ENCODE data around the gene PRKG1. TPM values are rescaled to one million over a fixed set of nuclear protein-coding genes. Genes with fewer than 3 reads are reported as not detected.

PRKG1 gene
- total RNA-seq, 4 donors from 2014 or later = 24.5 to 46.1 (median 37.1) TPM

GRCh38 chr10:51072921-51073434, 1.3 kb upstream of the PRKG1 start:
- peak overlapping the region; percentile 63 to 74 (median 70) for H3K4me3 ChIP-seq
- intact Hi-C loops (cut with DNase I) = loop anchor here (5.0 to 10.0 kb wide), 3 partner anchors 81 to 889 kb away; no protein-coding TSS in a partner anchor
- peak overlapping the region; percentile 86 to 93 (median 92) for H3K27ac ChIP-seq (replicated peaks in 1 of 4)
- DNase-seq (ENCODE audit: extremely low spot score) = no peak
- TF ChIP-seq EP300 (IDR thresholded peaks at IDR 0.05) (no peak), CTCF (IDR thresholded peaks at IDR 0.05) (no peak), POLR2A (IDR thresholded peaks at IDR 0.05; ENCODE audit: low read depth) (no peak), POLR2AphosphoS5 (IDR thresholded peaks at IDR 0.05) (no peak)
- 46% methylated on average over 5 of the region's 5 CpGs for WGBS
- no peaks in the 10 kb centered on the region for H3K9me3 ChIP-seq
- no peaks in the 10 kb centered on the region for H3K27me3 ChIP-seq
- H3K36me3 ChIP-seq = no peaks in the 10 kb centered on the region
- peaks cover 4 to 37% (median 31%) of the 10 kb centered on the region in 4 donors for H3K4me1 ChIP-seq

- no peak for DNase-seq (ENCODE audit: extremely low spot score)
These were observed 642 bp upstream of the PRKG1 start for GRCh38 chr10:51073453-51074237.

GRCh38 chr10:51075043-51075872, 971 bp downstream of the PRKG1 start:
- intact Hi-C loops (cut with DNase I) = loop anchor here (10.0 kb wide), 1 partner anchor 160 kb away; no protein-coding TSS in a partner anchor
- Histone ChIP-seq H3K9me3 (no peaks in the 10 kb centered on the region), H3K36me3 (no peaks in the 10 kb centered on the region), H3K27ac (replicated peaks in 1 of 4) (peak overlapping the region; percentile 86 to 93 (median 92)), H3K4me3 (peak overlapping the region; percentile 63 to 74 (median 70)), H3K4me1 (peaks cover 19 to 55% (median 50%) of the 10 kb centered on the region in 4 donors), H3K27me3 (no peaks in the 10 kb centered on the region)
- TF ChIP-seq POLR2A (IDR thresholded peaks at IDR 0.05; ENCODE audit: low read depth) (no peak), CTCF (IDR thresholded peaks at IDR 0.05) (no peak), EP300 (IDR thresholded peaks at IDR 0.05) (no peak), POLR2AphosphoS5 (IDR thresholded peaks at IDR 0.05) (no peak)
- 8% methylated on average over 18 of the region's 18 CpGs for WGBS
- DNase-seq (ENCODE audit: extremely low spot score) = no peak

More at GRCh38 chr10:51073453-51074237, 642 bp upstream of the PRKG1 start:
- WGBS = 2% methylated on average over 26 of the region's 50 CpGs
- H3K27ac ChIP-seq (replicated peaks in 1 of 4) = peak overlapping the region; percentile 86 to 93 (median 92)
- H3K27me3 ChIP-seq = no peaks in the 10 kb centered on the region
- intact Hi-C loops (cut with DNase I) = loop anchor here (5.0 to 10.0 kb wide), 3 partner anchors 81 to 889 kb away; no protein-coding TSS in a partner anchor
- H3K4me3 ChIP-seq = peak overlapping the region; percentile 63 to 74 (median 70)
- H3K4me1 ChIP-seq = peaks cover 4 to 40% (median 34%) of the 10 kb centered on the region in 4 donors
- H3K36me3 ChIP-seq = no peaks in the 10 kb centered on the region
- H3K9me3 ChIP-seq = no peaks in the 10 kb centered on the region
- TF ChIP-seq POLR2AphosphoS5 (IDR thresholded peaks at IDR 0.05) (peak in 1 of 2 donors; percentile 18), EP300 (IDR thresholded peaks at IDR 0.05) (no peak)

- WGBS = 31% methylated on average over 6 of the region's 6 CpGs
- peak overlapping the region; percentile 31 to 92 (median 88) for H3K27ac ChIP-seq (replicated peaks in 1 of 4)
- intact Hi-C loops (cut with DNase I) = loop anchor here (10.0 kb wide), 1 partner anchor 159 kb away; no protein-coding TSS in a partner anchor
- H3K4me1 ChIP-seq = peaks cover 21 to 61% (median 55%) of the 10 kb centered on the region in 4 donors
- no peaks in the 10 kb centered on the region for H3K27me3 ChIP-seq
- no peak for DNase-seq (ENCODE audit: extremely low spot score)
- TF ChIP-seq CTCF (IDR thresholded peaks at IDR 0.05) = no peak
- TF ChIP-seq POLR2AphosphoS5 (IDR thresholded peaks at IDR 0.05) = no peak
- no peak for TF ChIP-seq EP300 (IDR thresholded peaks at IDR 0.05)
- no peak for TF ChIP-seq POLR2A (IDR thresholded peaks at IDR 0.05; ENCODE audit: low read depth)
- H3K4me3 ChIP-seq = peak overlapping the region; percentile 63 to 74 (median 70)
- no peaks in the 10 kb centered on the region for H3K9me3 ChIP-seq
- no peaks in the 10 kb centered on the region for H3K36me3 ChIP-seq
These were observed 1.6 kb downstream of the PRKG1 start for GRCh38 chr10:51075873-51076229.

Data from esophagus muscularis mucosa (tissue), 4 donors.